Measurements from ENCODE around the gene MSX1. TPM values are rescaled to one million over a fixed set of nuclear protein-coding genes. Genes with fewer than 3 reads are reported as not detected.

MSX1 gene
- total RNA-seq, 1 experiment from 2014 or later: not detected

DNA sequence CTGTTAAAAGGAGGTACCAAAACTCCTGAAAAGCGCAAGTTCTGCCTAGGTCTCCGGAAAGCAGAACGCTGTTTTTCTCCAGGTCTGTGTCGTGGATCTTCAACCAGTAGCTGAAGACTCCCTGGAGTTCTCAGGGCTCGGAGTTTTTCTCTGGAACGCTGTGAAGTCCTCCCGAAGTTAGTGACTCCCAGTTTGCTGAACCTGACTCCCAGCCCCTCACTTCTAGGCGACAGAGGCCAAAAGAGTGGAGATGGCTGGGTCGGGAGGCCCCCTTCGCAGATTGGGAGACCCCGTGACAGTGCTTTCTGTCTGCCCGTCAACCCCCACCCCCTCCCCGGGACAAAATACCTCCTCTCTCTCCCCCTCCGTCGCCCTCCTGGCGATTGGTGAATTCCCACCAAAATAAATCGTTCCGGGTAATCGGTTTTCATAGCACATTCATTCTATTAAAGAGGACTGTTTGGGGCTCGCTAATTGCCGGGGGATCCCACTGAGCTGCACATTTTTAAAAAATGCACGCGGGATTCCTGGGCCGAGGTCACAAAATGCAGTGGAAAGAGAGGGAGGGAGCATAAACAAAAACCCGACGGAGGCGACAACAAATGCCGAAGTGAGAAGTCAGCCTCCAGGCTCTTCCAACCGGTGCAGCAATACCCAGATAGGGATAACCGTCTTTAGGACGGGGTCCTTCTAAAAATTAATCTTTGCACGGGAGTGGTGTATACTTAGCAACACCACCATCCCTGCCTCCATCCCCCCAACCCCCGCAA, 4.0 kb upstream of the MSX1 start:
- H2BK5ac ChIP-seq (ENCODE audit: insufficient read length, low read length): no peak overlapping the region
- no peak overlapping the region for H3K9ac ChIP-seq (ENCODE audit: extremely low read depth, insufficient read length, low read length)
- no peaks in the 10 kb centered on the region; a peak in 2 of 7 replicates for H3K36me3 Mint-ChIP-seq (ENCODE audit: insufficient read depth in 1 of 3, low read depth in 3 of 3)
- peaks cover 92% of the 10 kb centered on the region for H3K27me3 ChIP-seq (ENCODE audit: insufficient read depth, low read length)
- no peak overlapping the region for H3T11ph ChIP-seq (ENCODE audit: low read length)
- WGBS (ENCODE audit: extremely low coverage, insufficient read length, low lambda C conversion rate): no CpG with 5 or more reads among the region's 33 CpGs
- H3K27me3 Mint-ChIP-seq (ENCODE audit: low read depth): peaks cover 90% of the 10 kb centered on the region
- H2BK20ac ChIP-seq (ENCODE audit: low read depth, low read length, poor library complexity, severe bottlenecking): no peak overlapping the region
- no peak overlapping the region for H2AFZ ChIP-seq (ENCODE audit: low read length)
- H3K4me3 Mint-ChIP-seq: peak overlapping the region in 1 of 2 experiments; percentile 64; a peak in 3 of 5 replicates
- H2BK120ac ChIP-seq (ENCODE audit: low read depth, low read length, poor library complexity, severe bottlenecking): no peak overlapping the region
- H3K23me2 ChIP-seq (ENCODE audit: insufficient read length, low read depth, low read length, poor library complexity, severe bottlenecking): peaks cover 3% of the 10 kb centered on the region
- no peak overlapping the region for H4K91ac ChIP-seq (ENCODE audit: insufficient read length, low read depth, low read length)
- no peak overlapping the region for H3K4ac ChIP-seq (ENCODE audit: low read depth, low read length)
- peaks cover 13 to 51% of the 10 kb centered on the region in 2 experiments for H3K4me1 Mint-ChIP-seq
- H3K27ac ChIP-seq (ENCODE audit: insufficient read length, low read depth, low read length): no peak overlapping the region
- no peak overlapping the region for H3K18ac ChIP-seq (ENCODE audit: insufficient read length, low read depth, low read length)
- H3K23ac ChIP-seq (ENCODE audit: insufficient read length, low read depth, low read length): no peak overlapping the region
- no peak overlapping the region for H3K56ac ChIP-seq (ENCODE audit: insufficient read length, low read depth, low read length)
- H4K8ac ChIP-seq (replicated peaks; ENCODE audit: insufficient read length, low read depth, low read length): no peak overlapping the region
- 0 out of 2 replicates have a peak, but pooled peaks cover under 1% of the 10 kb centered on the region for H3K4me1 ChIP-seq (ENCODE audit: insufficient read depth, low read length)
- TF ChIP-seq, protein P1, sequence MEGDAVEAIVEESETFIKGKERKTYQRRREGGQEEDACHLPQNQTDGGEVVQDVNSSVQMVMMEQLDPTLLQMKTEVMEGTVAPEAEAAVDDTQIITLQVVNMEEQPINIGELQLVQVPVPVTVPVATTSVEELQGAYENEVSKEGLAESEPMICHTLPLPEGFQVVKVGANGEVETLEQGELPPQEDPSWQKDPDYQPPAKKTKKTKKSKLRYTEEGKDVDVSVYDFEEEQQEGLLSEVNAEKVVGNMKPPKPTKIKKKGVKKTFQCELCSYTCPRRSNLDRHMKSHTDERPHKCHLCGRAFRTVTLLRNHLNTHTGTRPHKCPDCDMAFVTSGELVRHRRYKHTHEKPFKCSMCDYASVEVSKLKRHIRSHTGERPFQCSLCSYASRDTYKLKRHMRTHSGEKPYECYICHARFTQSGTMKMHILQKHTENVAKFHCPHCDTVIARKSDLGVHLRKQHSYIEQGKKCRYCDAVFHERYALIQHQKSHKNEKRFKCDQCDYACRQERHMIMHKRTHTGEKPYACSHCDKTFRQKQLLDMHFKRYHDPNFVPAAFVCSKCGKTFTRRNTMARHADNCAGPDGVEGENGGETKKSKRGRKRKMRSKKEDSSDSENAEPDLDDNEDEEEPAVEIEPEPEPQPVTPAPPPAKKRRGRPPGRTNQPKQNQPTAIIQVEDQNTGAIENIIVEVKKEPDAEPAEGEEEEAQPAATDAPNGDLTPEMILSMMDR (conservative IDR thresholded peaks at IDR 0.05): no peak
- no peak overlapping the region for H3K14ac ChIP-seq (ENCODE audit: insufficient read depth, low read length)
- H3K27ac Mint-ChIP-seq: no peak overlapping the region
- no peaks in the 10 kb centered on the region for H3K9me3 ChIP-seq (ENCODE audit: control insufficient read depth, low read depth, low read length)
- H4K20me1 ChIP-seq (ENCODE audit: control insufficient read depth, insufficient read depth, insufficient read length): peaks cover 2% of the 10 kb centered on the region
- H2BK15ac ChIP-seq (ENCODE audit: low read depth, low read length): no peak overlapping the region
- H2AK5ac ChIP-seq (ENCODE audit: insufficient read length, low read length): no peak overlapping the region
- H4K5ac ChIP-seq (ENCODE audit: insufficient read length, low read depth, low read length): no peak overlapping the region
- no peaks in the 10 kb centered on the region for H3K79me1 ChIP-seq (ENCODE audit: insufficient read depth, low read depth, low read length, poor library complexity, severe bottlenecking)
- H2BK12ac ChIP-seq (ENCODE audit: insufficient read length, low read depth, low read length): no peak overlapping the region
- DNase-seq: no peak
- no peak overlapping the region for H3K4me2 ChIP-seq (ENCODE audit: insufficient read depth, insufficient read length, low read length)
- H3K79me2 ChIP-seq (ENCODE audit: insufficient read depth, low read length): no peaks in the 10 kb centered on the region
- H3K9me3 Mint-ChIP-seq: peaks cover 0 to 5% of the 10 kb centered on the region in 2 experiments; a peak in 4 of 5 replicates

Data from H9 (cell line).